ENCODE results near the gene EBNA1BP2.
"Not testable (repeated sequence)": the region's sequence is repeated elsewhere in the genome, so short reads cannot be mapped to it uniquely, and the experiment has no call there.

EBNA1BP2 gene

DNA sequence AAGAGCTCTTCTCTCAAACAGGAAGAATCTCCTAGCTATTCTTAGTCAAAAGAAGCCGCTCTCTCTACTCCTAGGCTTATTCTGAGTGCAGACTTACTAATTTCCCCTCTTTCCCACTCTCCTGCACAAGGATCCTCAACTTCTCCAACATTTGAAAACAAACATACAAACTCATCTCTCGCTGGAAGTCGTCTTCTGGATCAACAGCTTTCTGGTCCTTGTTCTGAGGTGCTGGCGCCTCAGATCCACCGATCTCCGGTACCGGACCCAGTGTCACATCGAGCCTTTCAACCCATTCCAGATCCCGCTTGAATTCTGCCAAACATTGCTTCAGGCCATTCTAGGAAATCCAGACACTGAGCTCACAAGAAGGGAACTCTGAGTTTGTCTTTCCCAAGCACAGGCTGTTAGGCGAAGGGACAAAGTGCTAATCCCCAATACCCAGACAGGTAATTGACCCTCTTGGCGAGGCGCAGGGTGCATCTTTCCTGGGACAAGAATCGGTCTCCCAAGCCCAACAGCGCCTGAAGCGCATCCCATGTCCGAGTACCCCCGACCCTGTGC is 696 bp downstream of the EBNA1BP2 start:
- DNase-seq, result no peak

DNA sequence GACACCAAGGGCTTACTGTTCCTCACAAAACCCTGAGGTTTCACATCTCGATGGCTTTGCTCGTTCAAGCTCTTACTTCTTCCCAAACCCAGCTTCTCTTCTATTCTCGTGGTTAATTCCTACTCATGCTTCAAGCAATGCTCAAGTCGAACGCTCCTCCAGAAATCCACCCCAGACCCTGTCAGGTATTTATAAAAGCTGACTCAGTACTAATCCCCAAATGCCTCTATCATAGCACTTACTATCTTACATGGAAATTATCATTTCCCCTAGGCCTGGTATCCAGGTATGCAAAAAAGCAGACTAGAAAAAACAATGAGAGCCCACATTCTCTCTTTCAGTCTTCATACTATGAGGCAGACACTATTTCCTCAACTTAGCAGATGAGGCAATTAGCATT is 6.3 kb downstream of the EBNA1BP2 start:
- no peak for DNase-seq

DNA sequence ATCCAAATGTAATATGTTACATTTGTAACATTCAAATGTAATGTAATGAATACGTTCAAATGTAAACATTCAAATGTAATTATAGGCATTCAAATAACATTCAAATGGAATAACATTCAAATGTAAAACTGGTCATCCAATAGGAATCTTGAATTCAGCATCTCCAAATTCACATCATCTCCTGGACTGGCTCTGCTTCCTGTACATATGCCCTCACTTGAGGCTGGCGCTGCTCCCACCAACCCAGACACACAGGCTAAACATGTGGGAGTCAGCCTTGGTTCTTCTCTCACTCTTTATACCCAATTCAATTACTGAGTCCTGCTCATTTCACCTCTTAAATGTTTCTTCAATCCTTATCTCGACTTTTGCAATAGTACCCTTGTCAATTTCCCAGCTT is 6.9 kb downstream of the EBNA1BP2 start:
- no peak for DNase-seq

DNA sequence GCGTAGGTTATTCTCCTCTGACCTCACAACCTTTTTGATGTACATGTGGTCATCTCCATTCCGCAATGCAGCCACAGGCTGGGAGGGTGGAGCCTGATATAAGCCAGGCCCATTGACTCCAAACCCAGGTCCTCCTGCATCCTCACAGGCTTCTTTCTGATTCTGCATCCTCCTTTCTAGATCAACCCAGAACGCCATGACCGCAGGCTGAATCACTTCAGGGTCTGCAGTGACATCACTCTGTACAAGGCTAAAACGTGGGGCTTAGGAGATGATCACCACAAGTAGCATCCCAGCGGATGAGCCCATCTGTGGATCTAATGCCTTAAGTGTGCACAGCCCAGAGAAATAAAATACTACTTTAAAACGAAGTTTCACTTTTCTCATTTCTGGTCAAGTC is 16.1 kb downstream of the EBNA1BP2 start:
- DNase-seq, result no peak

DNA sequence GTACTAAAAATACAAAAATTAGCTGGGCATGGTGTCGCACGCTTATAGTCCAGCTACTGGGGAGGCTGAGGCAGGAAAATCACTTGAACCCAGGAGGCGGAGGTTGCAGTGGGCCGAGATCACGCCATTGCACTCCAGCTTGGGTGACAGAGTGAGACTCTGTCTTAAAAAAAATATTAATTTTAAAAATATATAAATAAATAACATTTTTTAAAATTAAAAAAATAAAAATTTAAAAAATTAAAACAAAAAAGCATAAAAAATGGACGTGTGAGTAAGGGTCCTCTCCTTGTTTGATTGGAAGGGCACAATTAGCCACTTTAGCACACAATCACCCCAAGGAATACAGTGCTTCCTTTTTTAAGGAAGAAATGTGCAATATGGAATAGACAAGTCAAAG is 18.6 kb downstream of the EBNA1BP2 start:
- DNase-seq, result no peak

DNA sequence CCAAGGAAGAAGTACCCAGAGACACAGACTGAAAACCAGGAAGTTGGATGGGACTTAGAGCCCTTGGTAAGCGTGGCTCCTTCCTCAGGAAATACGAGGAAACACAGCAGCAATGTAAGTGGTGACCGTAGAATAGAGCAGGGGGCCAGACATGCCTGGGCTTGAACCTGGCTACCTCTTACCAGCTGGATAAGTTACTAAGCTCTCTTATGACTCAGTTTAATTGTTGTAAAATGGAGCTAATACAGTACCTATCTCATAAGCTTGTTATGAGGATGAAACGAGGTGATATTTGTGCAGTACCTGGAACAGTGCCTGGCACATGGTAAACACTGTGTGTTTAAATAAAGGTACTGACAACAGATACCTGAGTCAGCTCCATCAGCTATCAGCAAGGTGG is 19.2 kb downstream of the EBNA1BP2 start:
- no peak for DNase-seq

DNA sequence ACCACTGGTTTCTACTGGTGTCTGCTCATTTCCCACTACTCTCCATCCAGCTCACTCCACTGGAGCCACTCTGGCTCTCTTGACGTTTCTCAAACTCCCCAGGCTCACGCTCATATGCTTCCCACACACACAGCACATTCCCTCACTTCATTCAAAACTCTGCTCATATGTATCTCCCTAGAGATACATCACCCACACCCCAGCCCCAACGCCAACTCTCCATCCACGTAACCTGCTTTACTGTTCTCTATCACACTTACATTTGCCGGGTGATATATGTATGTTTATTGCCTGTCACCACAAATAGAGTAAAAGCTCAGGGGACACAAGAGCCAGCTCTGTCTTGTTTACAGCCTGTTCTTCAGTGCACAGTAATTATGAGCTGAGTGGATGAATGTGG is 22.2 kb downstream of the EBNA1BP2 start:
- DNase-seq, result no peak

DNA sequence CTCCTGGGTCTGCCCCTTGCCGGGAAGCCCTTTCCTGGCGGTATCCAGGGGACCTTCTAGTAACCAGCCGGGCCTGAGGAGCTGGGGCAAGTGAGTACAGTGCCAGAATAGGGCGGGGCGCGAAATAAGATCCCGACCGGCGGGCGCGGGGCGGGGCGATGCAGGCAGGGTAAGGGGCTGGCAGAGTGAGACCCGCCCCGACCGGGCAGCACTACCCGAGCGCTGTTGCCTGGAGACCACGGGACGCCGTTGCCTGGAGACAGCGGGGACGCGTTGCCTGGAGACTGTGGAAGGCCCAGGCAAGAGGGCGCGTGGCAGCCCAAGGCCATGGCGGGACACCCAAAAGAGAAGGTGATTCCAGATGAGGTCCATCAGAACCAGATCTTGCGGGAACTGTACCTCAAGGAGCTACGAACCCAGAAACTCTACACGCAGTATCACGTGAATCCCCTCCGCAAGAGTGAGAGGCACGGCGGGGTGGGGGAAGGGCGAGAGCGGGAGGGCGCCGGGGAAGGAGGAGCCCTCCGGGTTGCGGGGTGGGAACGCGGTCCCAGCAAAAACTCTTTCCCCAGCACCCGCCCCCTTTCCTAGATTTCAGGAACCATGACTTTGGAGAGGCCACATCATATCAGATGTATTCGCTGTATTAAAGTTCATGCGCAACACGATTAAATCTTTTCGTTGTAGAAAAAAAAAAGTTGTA is 24.3 kb downstream of the EBNA1BP2 start:
- peak; percentile 67 to 85 for DNase-seq

DNA sequence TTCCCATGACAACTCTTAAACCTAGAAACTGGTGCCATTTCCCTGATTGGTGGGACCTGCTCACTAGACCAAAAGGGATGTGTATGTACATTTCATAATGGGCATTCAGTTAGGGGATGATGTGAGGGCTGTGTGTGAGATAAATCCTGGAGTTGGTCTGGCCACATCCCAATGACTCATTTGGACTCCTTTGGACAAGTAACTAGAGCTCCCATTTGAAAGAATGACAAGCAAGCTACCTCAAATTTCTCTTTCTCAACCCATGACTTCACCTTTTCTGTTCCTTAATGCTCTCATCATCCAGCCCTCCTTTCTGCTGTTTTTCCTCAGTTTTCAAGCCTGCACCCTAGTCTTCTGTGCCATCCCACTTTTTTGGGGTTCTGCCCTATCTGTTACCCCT is 27.9 kb downstream of the EBNA1BP2 start:
- DNase-seq, result no peak

DNA sequence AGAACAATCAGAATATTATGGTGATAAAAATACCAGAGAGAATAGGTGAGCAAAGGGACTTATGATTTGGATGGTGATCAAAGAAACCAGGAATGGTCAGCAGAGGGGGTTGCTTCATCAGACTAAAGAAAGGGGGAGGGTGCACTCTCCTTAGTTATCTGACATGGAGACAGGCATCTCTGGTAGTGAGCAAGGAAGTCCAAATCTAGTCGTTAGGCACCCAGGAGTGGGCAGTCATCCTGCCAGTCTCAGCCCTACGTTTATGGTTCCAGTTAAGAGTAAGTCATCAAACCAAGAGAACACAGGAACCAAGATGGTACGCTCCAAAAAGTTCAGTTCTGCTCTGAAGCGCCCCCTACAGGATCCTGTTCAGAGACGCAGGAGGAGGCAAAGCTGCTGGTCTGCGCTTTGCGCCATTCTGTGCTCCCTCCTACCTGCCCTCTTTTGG is 28.6 kb downstream of the EBNA1BP2 start:
- DNase-seq, result no peak

DNA sequence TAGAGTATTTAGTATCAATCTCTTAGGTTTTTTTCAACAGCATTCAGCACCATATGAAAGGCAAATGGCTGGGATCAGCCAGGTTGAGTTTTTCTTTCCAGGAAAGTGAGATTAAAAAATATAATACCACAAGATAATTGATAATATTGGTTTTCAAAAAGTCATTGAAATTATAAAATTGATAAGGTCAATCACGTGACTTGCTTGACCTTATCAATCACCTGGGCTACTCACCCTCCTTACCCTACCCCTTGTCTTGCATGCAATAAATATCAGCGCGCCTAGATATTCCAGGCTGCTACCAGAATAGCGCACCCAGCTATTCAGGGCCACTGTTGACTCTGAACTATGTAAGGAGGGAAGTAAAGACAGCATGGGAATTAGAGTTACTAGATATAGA is 31.5 kb downstream of the EBNA1BP2 start:
- no peak for DNase-seq

DNA sequence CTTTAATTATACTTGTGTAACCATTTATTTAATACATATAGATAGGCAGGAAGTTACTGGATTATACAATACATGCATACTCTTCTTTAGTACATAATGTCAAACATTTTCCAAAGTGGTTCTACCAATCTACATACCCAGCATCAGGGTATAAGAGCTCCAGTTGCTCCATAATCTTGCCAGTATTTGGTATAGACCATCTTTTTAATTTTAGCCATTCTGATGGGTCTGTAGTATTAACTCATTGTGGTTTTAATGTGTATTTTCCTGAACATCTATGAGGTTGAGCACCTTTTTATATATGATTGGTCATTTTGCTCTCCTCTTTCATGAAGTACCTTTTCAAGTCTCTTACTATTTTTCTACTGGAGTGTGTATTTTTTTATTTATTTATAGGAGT is 32.1 kb downstream of the EBNA1BP2 start:
- DNase-seq, result no peak

DNA sequence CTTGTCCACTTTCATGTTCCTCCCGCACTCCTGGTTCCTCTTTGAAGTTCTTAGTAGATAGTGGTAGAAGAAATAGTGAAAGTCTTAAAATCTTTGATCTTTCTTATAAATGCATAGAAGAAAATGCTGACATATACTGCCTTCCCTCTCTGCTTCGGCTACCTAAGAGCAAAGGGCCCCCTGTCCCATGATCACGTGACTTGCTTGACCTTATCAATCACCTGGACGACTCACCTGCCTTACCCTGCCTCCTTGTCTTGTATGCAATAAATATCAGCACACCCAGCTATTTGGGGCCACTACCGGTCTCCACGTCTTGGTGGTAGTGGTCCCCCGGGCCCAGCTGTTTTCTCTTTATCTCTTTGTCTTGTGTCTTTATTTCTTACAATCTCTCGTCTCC is 32.8 kb downstream of the EBNA1BP2 start:
- DNase-seq, result not testable (repeated sequence)

DNA sequence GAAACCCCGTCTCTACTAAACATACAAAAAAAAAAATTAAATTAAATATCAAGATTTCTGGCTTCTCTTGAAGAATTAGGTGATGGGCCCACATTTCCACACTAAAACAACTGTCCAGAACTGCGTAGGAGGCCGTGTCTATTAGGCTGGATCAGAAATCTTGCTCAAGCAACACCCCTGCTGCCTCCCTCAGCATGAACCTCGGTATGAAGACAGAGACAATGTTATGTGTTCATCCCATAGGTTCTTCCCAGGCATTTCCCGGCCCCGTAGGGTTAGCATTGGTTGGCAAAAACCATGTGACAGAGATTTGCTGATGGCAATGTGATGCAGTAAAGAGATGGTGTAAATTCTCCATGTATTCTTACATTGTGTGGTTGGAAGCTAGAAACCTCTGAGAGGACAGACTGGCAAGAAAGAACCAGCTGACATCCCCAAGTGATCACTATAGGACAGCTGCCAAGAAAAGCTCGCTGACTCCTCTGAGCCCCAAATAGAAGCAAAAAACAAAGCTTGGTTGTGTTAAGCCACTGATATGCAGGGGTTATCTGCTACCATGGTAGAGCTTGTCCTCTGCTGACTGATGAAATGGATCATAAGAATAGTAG is 34.5 kb downstream of the EBNA1BP2 start:
- DNase-seq, result no peak

DNA sequence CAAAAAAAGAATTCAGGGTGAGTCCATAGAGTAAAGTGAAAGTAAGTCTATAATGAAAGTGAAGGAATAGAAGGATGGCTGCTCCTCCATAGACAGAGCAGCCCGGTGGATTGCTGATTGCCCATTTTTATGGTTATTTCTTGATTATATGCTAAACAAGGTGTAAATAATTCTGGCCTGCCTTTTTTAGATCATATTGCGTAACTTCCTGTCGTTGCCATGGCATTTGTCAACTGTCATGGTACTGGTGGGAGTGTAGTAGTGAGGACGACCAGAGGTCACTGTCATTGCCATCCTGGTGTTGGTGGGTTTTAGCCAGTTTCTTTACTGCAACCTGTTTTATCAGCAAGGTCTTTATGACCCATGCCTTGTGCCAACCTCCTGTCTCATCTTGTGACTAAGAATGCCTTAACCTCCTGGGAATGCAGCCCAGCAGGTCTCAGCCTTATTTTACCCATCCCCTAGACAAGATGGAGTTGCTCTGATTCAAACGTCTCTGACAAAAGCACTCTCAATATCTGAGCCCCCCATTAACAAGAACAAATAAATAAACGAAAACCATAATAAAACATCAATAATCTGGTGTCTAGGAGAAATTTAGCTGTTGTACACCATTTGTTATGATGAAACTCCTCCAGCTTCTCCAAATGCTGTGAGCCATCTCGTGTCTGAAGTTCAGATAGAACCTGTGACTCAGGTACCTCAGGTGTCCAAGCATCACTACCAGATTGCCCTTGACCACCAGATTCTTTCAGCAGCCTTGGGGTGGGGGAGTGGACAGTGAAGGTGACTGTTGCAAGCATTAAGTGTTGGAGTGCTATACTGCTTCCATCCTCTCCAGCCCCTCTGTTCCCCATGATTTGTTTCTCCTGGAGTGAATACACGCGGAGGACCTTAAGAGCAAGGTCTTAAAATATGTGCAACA is 36.0 kb downstream of the EBNA1BP2 start:
- no peak for DNase-seq

DNA sequence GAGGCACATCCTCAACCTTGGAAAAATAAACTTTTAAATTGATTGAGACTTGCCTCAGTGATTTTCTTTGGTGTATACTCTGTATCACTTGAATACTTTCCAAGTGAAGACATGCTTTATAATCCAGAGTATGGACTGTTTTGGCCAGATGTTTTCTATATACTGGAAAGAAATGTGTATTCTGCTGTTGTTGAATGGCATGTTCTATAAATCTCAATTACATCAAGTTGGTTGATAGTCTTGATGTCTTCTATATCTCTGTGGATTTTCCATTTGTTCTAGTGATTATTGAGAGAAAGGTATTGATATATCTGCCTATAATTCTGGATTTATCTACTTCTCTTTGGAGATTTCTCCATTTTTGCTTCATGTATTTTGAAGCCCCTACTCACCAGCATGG is 37.5 kb downstream of the EBNA1BP2 start:
- DNase-seq, result no peak

DNA sequence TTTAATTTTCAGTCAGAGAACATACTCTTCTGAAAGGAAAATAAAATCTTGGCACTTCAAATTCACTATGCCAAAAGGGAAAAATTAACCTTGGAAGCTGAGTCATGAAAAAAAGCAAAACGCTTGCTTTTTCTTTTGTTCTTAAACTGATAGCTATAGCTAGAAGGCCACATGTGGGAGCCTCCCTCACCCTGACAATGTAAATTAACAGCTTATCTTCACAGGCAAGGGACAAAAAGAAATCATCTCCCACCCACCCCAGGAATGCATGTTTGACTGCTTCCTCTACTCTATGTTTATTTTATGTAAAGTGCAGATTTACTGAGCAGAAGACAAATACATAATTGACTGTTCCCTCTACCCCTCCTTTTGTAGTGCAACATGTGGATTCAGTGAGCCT is 38.0 kb downstream of the EBNA1BP2 start:
- no peak for DNase-seq

DNA sequence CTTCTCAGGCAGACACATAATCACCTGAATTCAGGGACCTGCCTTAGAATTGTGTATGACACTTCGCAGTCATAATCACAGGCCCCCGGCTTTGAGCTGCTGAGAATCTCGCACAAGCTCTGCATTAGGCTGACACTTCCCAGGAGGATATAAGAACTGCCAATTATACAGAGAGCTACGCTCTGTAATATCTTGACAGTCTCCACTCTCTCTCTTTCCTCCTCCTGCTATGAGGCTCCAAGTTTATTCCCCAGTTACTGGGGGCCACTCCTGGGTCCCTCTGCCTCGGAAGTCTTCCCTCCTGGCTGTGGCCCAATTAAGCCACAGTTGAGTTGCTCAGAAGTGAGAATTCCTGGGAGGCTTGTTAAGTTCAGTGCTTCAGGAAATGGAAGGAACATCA is 42.7 kb downstream of the EBNA1BP2 start:
- DNase-seq, result no peak

DNA sequence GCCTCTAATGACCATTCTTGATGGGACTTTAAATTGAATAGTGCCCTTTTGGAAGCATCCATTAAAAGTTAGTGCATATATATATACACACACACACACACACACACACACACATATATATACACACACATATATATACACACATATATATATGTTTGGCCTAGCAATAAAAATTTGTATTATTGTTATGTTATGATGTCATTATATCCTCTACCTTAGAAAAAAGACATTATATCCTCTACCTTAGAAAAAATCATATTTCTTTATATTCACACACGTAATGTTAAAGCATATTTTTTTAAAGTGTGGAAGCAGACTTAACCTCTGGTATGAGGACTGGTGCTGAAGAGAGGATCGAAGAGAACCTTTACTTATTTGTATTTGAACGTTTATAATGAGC is 43.3 kb downstream of the EBNA1BP2 start:
- no peak for DNase-seq

DNA sequence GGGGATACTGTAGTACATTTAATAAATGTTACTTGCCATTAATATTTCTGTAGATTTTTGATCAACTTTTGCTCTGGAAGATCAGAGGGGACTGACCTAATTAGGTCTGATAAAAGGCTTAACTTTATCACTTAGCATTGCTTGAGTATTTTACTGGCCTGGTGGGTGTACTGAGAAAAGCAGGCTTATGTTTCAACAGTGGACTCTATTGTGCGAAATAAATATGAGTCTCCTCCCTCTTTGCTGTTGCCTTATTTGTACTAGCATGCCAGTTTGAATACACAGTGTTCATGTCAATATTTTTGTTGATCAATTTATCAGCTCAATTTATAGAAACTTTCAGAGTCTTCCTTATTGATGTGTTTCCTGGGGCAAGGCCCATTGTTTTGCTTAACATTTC is 49.1 kb downstream of the EBNA1BP2 start:
- DNase-seq, result no peak

DNA sequence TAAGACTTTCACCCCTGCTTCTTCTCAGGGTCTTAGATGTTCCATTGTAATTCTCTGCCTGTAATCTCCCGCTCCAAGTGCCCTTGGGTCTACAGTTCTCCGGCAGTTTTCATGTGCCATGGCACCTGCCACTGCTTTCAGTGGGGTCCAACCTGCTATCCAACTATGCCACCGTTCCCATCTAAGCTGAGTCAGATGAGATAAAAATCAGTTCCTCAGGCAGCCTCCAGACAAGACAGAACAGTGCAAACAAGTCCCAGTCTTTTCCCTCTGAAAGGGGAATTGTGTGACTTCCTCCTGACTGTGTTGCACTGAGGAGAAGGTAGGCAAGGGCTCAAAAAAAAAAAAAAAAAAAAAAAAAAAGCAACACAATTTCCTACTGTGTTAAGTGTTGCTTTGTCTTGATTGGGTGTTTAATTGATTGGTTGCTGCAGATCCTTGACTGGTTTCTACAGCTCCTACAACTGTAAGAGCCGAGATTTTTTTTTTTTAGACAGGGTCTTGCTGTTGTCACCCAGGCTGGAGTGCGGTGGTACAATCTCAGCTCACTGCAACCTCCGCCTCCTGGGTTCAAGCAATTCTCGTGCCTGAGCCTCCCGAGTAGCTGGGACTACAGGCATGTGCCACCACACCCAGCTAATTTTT is 50.7 kb downstream of the EBNA1BP2 start:
- DNase-seq, result no peak

DNA sequence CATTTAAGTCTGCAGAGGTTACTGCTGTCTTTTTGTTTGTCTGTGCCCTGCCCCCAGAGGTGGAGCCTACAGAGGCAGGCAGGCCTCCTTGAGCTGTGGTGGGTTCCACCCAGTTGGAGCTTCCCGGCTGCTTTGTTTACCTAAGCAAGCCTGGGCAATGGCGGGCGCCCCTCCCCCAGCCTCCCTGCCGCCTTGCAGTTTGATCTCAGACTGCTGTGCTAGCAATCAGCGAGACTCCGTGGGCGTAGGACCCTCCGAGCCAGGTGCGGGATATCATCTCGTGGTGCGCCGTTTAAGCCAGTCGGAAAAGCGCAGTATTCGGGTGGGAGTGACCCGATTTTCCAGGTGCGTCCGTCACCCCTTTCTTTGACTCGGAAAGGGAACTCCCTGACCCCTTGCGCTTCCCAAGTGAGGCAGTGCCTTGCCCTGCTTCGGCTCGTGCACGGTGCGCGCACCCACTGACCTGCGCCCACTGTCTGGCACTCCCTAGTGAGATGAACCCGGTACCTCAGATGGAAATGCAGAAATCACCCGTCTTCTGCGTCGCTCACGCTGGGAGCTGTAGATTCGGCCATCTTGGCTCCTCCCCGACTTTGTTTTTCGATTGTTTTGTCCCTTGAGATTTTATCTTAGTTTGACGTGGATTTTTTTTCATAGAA is 52.0 kb downstream of the EBNA1BP2 start:
- DNase-seq, result not testable (repeated sequence)

Measured in NCI-H187 (cell line).